HG03025 (cell line): ENCODE measurements around the gene CLSTN1.

Source experiments
- ATAC-seq: cut with Tn5 transposase; IDR thresholded peaks from one replicate; pipeline ENCODE4 v1.9.1; 2021; ENCODE audit warnings: mild to moderate bottlenecking, moderate library complexity; ENCODE audit not compliant: unreplicated experiment, low FRiP score

Gene CLSTN1

GRCh38 chr1:9690440-9691107, 133.2 kb downstream of the CLSTN1 start:
- ATAC-seq = no peak

GRCh38 chr1:9689971-9690381, 133.8 kb downstream of the CLSTN1 start:
- no peak for ATAC-seq

GRCh38 chr1:9689011-9689706, 134.6 kb downstream of the CLSTN1 start:
- no peak for ATAC-seq

GRCh38 chr1:9688599-9688998, 135.2 kb downstream of the CLSTN1 start:
- ATAC-seq = no peak

- no peak for ATAC-seq
Observed at GRCh38 chr1:9687874-9688582, 135.7 kb downstream of the CLSTN1 start.

- ATAC-seq = no peak
Observed at GRCh38 chr1:9687120-9687873, 136.5 kb downstream of the CLSTN1 start.

- no peak for ATAC-seq
Observed at GRCh38 chr1:9684801-9685200, 139.0 kb downstream of the CLSTN1 start.

GRCh38 chr1:9680828-9681227, 142.9 kb downstream of the CLSTN1 start:
- ATAC-seq = no peak

- ATAC-seq = no peak
Observed at GRCh38 chr1:9680091-9680490, 143.7 kb downstream of the CLSTN1 start.
